SJSA1 (cell line): ENCODE results near the gene GPR78. TPM values are rescaled to one million over a fixed set of nuclear protein-coding genes. Genes with fewer than 3 reads are reported as not detected.

Experiments
- DNase-seq, 2 experiments: peaks; one replicate each; pipeline ENCODE4 v3.0.0-alpha.2; 2015 to 2020; ENCODE audit warnings: low spot score in 2 of 2, low read depth in 1 of 2
- H3K27ac ChIP-seq: fragments of 250-450 bp; sonication (Bioruptor Pico); 2 replicates; pipeline ENCODE4 v1.5.1; 2020; ENCODE audit warnings: mild to moderate bottlenecking, moderate library complexity
- H3K27me3 ChIP-seq: fragments of 250-450 bp; sonication (Bioruptor Pico); replicated peaks from 2 replicates; pipeline ENCODE4 v1.5.1; 2020; ENCODE audit warnings: mild to moderate bottlenecking, moderate library complexity
- H3K36me3 ChIP-seq: fragments of 250-450 bp; sonication (Bioruptor Pico); 2 replicates; pipeline ENCODE4 v1.5.1; 2020; ENCODE audit warnings: mild to moderate bottlenecking
- H3K4me1 ChIP-seq: fragments of 250-450 bp; sonication (Bioruptor Pico); replicated peaks from 2 replicates; pipeline ENCODE4 v1.6.1; 2021; ENCODE audit warnings: mild to moderate bottlenecking
- H3K4me3 ChIP-seq: fragments of 250-450 bp; sonication (Bioruptor Pico); 2 replicates; pipeline ENCODE4 v1.5.1; 2020; ENCODE audit warnings: mild to moderate bottlenecking
- H3K9me3 ChIP-seq: fragments of 250-450 bp; sonication (Bioruptor Pico); replicated peaks from 2 replicates; pipeline ENCODE4 v1.5.1; 2020; ENCODE audit warnings: mild to moderate bottlenecking
- total RNA-seq: library from RNA; depleted of rRNA; stranded (reverse); fragments of >200 nt; shearing (Covaris generic); gene quantifications from 2 replicates; pipeline ENCODE4 v1.2.3, GENCODE V29; 2014

The GPR78 gene
- total RNA-seq, 1 experiment from 2014 or later: 4.6 TPM

GRCh38 chr4:8581094-8581861, 1.1 kb downstream of the GPR78 start:
- H3K9me3 ChIP-seq: no peaks in the 10 kb centered on the region
- H3K27ac ChIP-seq: no peak overlapping the region
- H3K27me3 ChIP-seq: no peaks in the 10 kb centered on the region
- H3K36me3 ChIP-seq: no peaks in the 10 kb centered on the region
- H3K4me3 ChIP-seq: no peak overlapping the region
- DNase-seq: no peak
- H3K4me1 ChIP-seq: peaks cover 28% of the 10 kb centered on the region

- Histone ChIP-seq H3K36me3 (no peaks in the 10 kb centered on the region), H3K27ac (no peak overlapping the region), H3K4me1 (peaks cover 36% of the 10 kb centered on the region), H3K4me3 (no peak overlapping the region), H3K9me3 (no peaks in the 10 kb centered on the region), H3K27me3 (no peaks in the 10 kb centered on the region)
- DNase-seq: no peak
These were observed 1.8 kb downstream of the GPR78 start for GRCh38 chr4:8582016-8582415.

- no peak for DNase-seq
- H3K36me3 ChIP-seq: no peaks in the 10 kb centered on the region
- peaks cover 40% of the 10 kb centered on the region for H3K4me1 ChIP-seq
- H3K27me3 ChIP-seq: no peaks in the 10 kb centered on the region
- no peak overlapping the region for H3K27ac ChIP-seq
- H3K9me3 ChIP-seq: no peaks in the 10 kb centered on the region
- no peak overlapping the region for H3K4me3 ChIP-seq
These were observed 2.2 kb downstream of the GPR78 start for GRCh38 chr4:8582436-8582835.

- no peaks in the 10 kb centered on the region for H3K27me3 ChIP-seq
- H3K4me1 ChIP-seq: peaks cover 44% of the 10 kb centered on the region
These were observed 2.9 kb downstream of the GPR78 start for GRCh38 chr4:8582941-8583654.

GRCh38 chr4:8583655-8584025, 3.4 kb downstream of the GPR78 start:
- no peaks in the 10 kb centered on the region for H3K27me3 ChIP-seq
- DNase-seq: no peak

More at GRCh38 chr4:8582941-8583654, 2.9 kb downstream of the GPR78 start:
- Histone ChIP-seq H3K27ac (no peak overlapping the region), H3K9me3 (no peaks in the 10 kb centered on the region), H3K4me3 (no peak overlapping the region), H3K36me3 (no peaks in the 10 kb centered on the region)
- DNase-seq: no peak

GRCh38 chr4:8585186-8585585, 5.0 kb downstream of the GPR78 start:
- H3K9me3 ChIP-seq: no peaks in the 10 kb centered on the region
- H3K4me3 ChIP-seq: no peak overlapping the region
- no peaks in the 10 kb centered on the region for H3K36me3 ChIP-seq
- no peaks in the 10 kb centered on the region for H3K27me3 ChIP-seq
- H3K27ac ChIP-seq: no peak overlapping the region
- H3K4me1 ChIP-seq: peaks cover 55% of the 10 kb centered on the region
- no peak for DNase-seq

More at GRCh38 chr4:8583655-8584025, 3.4 kb downstream of the GPR78 start:
- H3K9me3 ChIP-seq: no peaks in the 10 kb centered on the region
- H3K4me1 ChIP-seq: peaks cover 44% of the 10 kb centered on the region
- H3K27ac ChIP-seq: no peak overlapping the region
- no peaks in the 10 kb centered on the region for H3K36me3 ChIP-seq
- no peak overlapping the region for H3K4me3 ChIP-seq

GRCh38 chr4:8585721-8586212, 5.6 kb downstream of the GPR78 start:
- Histone ChIP-seq H3K27ac (no peak overlapping the region), H3K9me3 (no peaks in the 10 kb centered on the region), H3K36me3 (no peaks in the 10 kb centered on the region), H3K4me1 (peaks cover 56% of the 10 kb centered on the region), H3K27me3 (no peaks in the 10 kb centered on the region), H3K4me3 (no peak overlapping the region)
- peak; percentile 67 to 73 for DNase-seq

- DNase-seq: no peak
- no peaks in the 10 kb centered on the region for H3K27me3 ChIP-seq
- H3K4me3 ChIP-seq: no peak overlapping the region
- H3K4me1 ChIP-seq: peaks cover 59% of the 10 kb centered on the region
- no peaks in the 10 kb centered on the region for H3K36me3 ChIP-seq
- no peaks in the 10 kb centered on the region for H3K9me3 ChIP-seq
- no peak overlapping the region for H3K27ac ChIP-seq
These were observed 6.1 kb downstream of the GPR78 start for GRCh38 chr4:8586246-8586645.

- no peaks in the 10 kb centered on the region for H3K36me3 ChIP-seq
- no peak overlapping the region for H3K27ac ChIP-seq
- no peak overlapping the region for H3K4me3 ChIP-seq
- H3K4me1 ChIP-seq: peaks cover 65% of the 10 kb centered on the region
- H3K9me3 ChIP-seq: no peaks in the 10 kb centered on the region
- no peaks in the 10 kb centered on the region for H3K27me3 ChIP-seq
- DNase-seq: no peak
These were observed 6.7 kb downstream of the GPR78 start for GRCh38 chr4:8586671-8587468.

GRCh38 chr4:8587469-8588195, 7.4 kb downstream of the GPR78 start:
- no peak for DNase-seq
- Histone ChIP-seq H3K4me1 (peaks cover 73% of the 10 kb centered on the region), H3K9me3 (no peaks in the 10 kb centered on the region), H3K27ac (no peak overlapping the region), H3K4me3 (no peak overlapping the region), H3K27me3 (no peaks in the 10 kb centered on the region), H3K36me3 (peaks cover under 1% of the 10 kb centered on the region; the same call in 1 of the 2 replicates)

- DNase-seq: no peak
- H3K27me3 ChIP-seq: no peaks in the 10 kb centered on the region
- peaks cover 5% of the 10 kb centered on the region for H3K36me3 ChIP-seq
- H3K4me3 ChIP-seq: no peak overlapping the region
- H3K27ac ChIP-seq: no peak overlapping the region
- peaks cover 74% of the 10 kb centered on the region for H3K4me1 ChIP-seq
- no peaks in the 10 kb centered on the region for H3K9me3 ChIP-seq
These were observed 7.9 kb downstream of the GPR78 start for GRCh38 chr4:8588196-8588470.

- DNase-seq: no peak
- no peaks in the 10 kb centered on the region for H3K9me3 ChIP-seq
- peak overlapping the region; percentile 64 for H3K27ac ChIP-seq
- H3K4me1 ChIP-seq: peaks cover 83% of the 10 kb centered on the region
- no peak overlapping the region for H3K4me3 ChIP-seq
- peaks cover 17% of the 10 kb centered on the region for H3K36me3 ChIP-seq
- no peaks in the 10 kb centered on the region for H3K27me3 ChIP-seq
These were observed 9.1 kb downstream of the GPR78 start for GRCh38 chr4:8589336-8589735.

GRCh38 chr4:8589823-8590545, 9.8 kb downstream of the GPR78 start:
- peak; percentile 94 to 96 for DNase-seq
- H3K27me3 ChIP-seq: no peaks in the 10 kb centered on the region
- H3K4me1 ChIP-seq: peaks cover 87% of the 10 kb centered on the region

More at GRCh38 chr4:8589823-8590545, 9.8 kb downstream of the GPR78 start:
- Histone ChIP-seq H3K36me3 (peaks cover 22% of the 10 kb centered on the region), H3K4me3 (no peak overlapping the region), H3K27ac (peak overlapping the region; percentile 90), H3K9me3 (no peaks in the 10 kb centered on the region)
